ENCODE measurements around the gene CLDN9. TPM values are rescaled to one million over a fixed set of nuclear protein-coding genes. Genes with fewer than 3 reads are reported as not detected.

CLDN9 gene
- polyA plus RNA-seq, 1 donor from 2014 or later, result not detected

GRCh38 chr16:3020604-3021448, 8.1 kb downstream of the CLDN9 start:
- no peak overlapping the region for H3K4me2 ChIP-seq (ENCODE audit: low read length)
- H3K36me3 ChIP-seq (ENCODE audit: insufficient read depth, low read length), result no peaks in the 10 kb centered on the region
- peaks cover 38% of the 10 kb centered on the region for H3K27me3 ChIP-seq (ENCODE audit: insufficient read depth, low read depth, low read length)
- H3K9me3 ChIP-seq (ENCODE audit: low read length), result no peaks in the 10 kb centered on the region
- no peaks in the 10 kb centered on the region for H4K20me1 ChIP-seq (ENCODE audit: insufficient read depth)
- no peaks in the 10 kb centered on the region for H3K79me2 ChIP-seq (replicated peaks; ENCODE audit: insufficient read depth, low read length)
- peak overlapping the region; percentile 5 for H3K9ac ChIP-seq (ENCODE audit: low read length)
- no peak overlapping the region for H2AFZ ChIP-seq (ENCODE audit: low read depth, low read length)
- no peak for TF ChIP-seq CTCF (IDR thresholded peaks at IDR 0.05; ENCODE audit: poor library complexity, severe bottlenecking)
- no peak for TF ChIP-seq RAD21 (conservative IDR thresholded peaks at IDR 0.05)
- TF ChIP-seq MXI1 (conservative IDR thresholded peaks at IDR 0.05; ENCODE audit: poor library complexity, severe bottlenecking), result no peak
- TF ChIP-seq POLR2AphosphoS5 (IDR thresholded peaks at IDR 0.05), result no peak
- TF ChIP-seq SMC3 (conservative IDR thresholded peaks at IDR 0.05; ENCODE audit: poor library complexity), result no peak
- TF ChIP-seq TAF1 (IDR thresholded peaks at IDR 0.05; ENCODE audit: low read depth), result no peak
- TF ChIP-seq REST (IDR thresholded peaks at IDR 0.05; ENCODE audit: borderline replicate concordance), result no peak
- TF ChIP-seq EP300 (conservative IDR thresholded peaks at IDR 0.05; ENCODE audit: poor library complexity, severe bottlenecking), result no peak
- TF ChIP-seq EZH2 (IDR thresholded peaks at IDR 0.05; ENCODE audit: borderline replicate concordance, insufficient read depth, low read length, poor library complexity, severe bottlenecking), result no peak
- H3K4me3 ChIP-seq (ENCODE audit: low read length), result peak overlapping the region; percentile 53
- no peaks in the 10 kb centered on the region for H3K9me2 ChIP-seq (ENCODE audit: insufficient read depth, low read length)
- no peak overlapping the region for H3K27ac ChIP-seq (ENCODE audit: low read length)
- no peaks in the 10 kb centered on the region for H3F3A ChIP-seq (ENCODE audit: insufficient read depth, low read length, poor library complexity, severe bottlenecking)

- Histone ChIP-seq H4K20me1 (ENCODE audit: insufficient read depth) (no peaks in the 10 kb centered on the region), H3K9ac (ENCODE audit: low read length) (no peak overlapping the region), H3K36me3 (ENCODE audit: insufficient read depth, low read length) (no peaks in the 10 kb centered on the region), H3F3A (ENCODE audit: insufficient read depth, low read length, poor library complexity, severe bottlenecking) (no peaks in the 10 kb centered on the region), H3K9me2 (ENCODE audit: insufficient read depth, low read length) (no peaks in the 10 kb centered on the region), H3K9me3 (ENCODE audit: low read length) (no peaks in the 10 kb centered on the region), H3K79me2 (replicated peaks; ENCODE audit: insufficient read depth, low read length) (no peaks in the 10 kb centered on the region), H3K4me3 (ENCODE audit: low read length) (peak overlapping the region; percentile 53), H3K27ac (ENCODE audit: low read length) (no peak overlapping the region), H3K27me3 (ENCODE audit: insufficient read depth, low read depth, low read length) (peaks cover 38% of the 10 kb centered on the region), H3K4me2 (ENCODE audit: low read length) (no peak overlapping the region), H2AFZ (ENCODE audit: low read depth, low read length) (no peak overlapping the region)
- TF ChIP-seq POLR2AphosphoS5 (IDR thresholded peaks at IDR 0.05), result no peak
- TF ChIP-seq REST (IDR thresholded peaks at IDR 0.05; ENCODE audit: borderline replicate concordance), result no peak
- no peak for TF ChIP-seq TAF1 (IDR thresholded peaks at IDR 0.05; ENCODE audit: low read depth)
- no peak for TF ChIP-seq SMC3 (conservative IDR thresholded peaks at IDR 0.05; ENCODE audit: poor library complexity)
- TF ChIP-seq RAD21 (conservative IDR thresholded peaks at IDR 0.05), result no peak
- TF ChIP-seq MXI1 (conservative IDR thresholded peaks at IDR 0.05; ENCODE audit: poor library complexity, severe bottlenecking), result no peak
- TF ChIP-seq CTCF (IDR thresholded peaks at IDR 0.05; ENCODE audit: poor library complexity, severe bottlenecking), result no peak
- no peak for TF ChIP-seq EP300 (conservative IDR thresholded peaks at IDR 0.05; ENCODE audit: poor library complexity, severe bottlenecking)
- TF ChIP-seq EZH2 (IDR thresholded peaks at IDR 0.05; ENCODE audit: borderline replicate concordance, insufficient read depth, low read length, poor library complexity, severe bottlenecking), result no peak
Observed at GRCh38 chr16:3021449-3022207, 8.9 kb downstream of the CLDN9 start.

Data from neural cell (in vitro differentiated cells).